Measurements from ENCODE around the gene CACFD1.

The CACFD1 gene

DNA sequence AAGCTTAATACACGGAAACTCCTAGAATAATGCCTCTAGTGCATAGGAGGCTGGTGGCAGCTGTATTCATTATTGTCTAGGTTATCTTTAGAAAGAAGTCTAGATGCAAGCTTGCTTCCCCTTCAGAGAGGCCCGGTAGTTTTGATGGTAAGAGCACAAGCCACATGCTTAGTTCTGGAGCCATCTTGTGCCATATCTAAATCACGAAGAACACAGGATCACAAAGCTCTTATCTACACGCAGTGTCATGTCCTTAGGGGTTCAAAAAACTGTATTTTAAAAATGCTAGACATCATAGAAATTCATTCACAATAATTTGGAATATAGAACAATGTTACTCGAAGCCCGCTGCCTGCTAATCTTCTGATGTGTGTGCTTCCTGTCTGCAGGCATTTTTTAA is 6.2 kb downstream of the CACFD1 start:
- no peak for DNase-seq

DNA sequence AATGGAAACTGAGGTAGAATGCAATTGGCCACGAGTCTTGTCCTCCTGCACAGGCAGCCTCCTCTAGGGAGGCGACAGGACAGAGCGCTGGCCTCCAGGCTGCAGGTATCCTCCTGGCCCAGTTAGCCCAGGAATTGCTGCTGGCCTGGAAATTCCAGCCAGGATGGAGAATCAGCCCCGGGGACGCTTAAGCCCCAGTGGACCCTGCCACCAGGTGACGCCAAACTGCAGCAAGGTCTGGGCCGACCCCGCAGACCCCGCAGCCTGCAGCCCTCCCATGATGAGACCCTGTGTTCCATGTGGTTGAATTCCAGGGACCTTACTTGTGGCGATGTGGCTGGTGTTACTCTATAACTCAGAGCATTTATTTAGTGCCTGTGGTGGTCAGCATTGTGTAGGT is 7.3 kb downstream of the CACFD1 start:
- no peak for DNase-seq

DNA sequence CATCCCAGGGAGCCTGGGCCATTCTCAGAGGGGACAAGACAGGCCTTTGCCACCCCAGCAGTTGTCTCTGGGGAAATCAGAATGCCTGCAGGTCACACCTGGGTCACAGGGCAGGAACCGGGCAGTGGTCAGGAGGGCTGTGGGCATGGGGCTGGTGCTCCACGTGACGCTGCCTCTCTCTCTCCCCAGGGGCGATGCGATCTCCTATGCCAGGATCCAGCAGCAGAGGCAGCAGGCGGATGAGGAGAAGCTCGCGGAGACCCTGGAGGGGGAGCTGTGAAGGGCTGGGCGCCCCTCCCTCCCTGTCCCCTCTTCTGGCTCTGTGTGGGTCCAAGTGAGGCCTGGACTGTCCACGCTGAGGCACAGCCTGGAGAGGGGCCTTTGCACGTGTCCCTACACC is 8.6 kb downstream of the CACFD1 start:
- DNase-seq = no peak

DNA sequence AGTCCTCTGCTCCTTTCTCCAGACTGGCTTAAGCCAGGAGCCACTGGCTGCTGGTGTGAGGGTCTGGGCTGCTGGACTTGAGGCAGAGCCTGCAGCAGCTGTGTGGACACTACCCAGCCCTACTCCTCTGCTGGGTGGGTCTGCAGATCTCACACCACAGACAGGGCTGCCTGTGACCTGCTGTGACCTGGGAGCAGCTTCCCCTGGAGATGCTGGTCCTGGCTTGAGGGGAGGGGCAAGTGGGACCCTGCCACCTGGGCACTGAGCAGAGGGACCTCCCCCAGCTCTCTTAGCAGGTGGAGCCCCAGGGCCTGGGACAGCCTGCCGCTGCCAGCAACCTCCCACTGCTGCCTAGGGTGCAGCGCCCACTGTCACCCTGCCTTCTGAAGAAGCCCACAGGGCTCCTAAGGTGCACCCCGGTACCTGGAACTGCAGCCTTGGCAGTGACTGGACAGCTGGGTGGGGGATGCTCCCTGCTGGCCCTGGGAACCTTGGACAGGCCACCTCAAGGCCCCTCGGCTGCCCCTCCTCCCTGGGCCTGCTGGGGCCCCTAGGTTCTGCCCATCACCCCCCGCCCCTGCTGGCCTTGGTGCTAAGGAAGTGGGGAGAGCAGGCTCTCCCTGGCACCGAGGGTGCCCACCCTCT is 9.1 kb downstream of the CACFD1 start:
- DNase-seq = no peak

DNA sequence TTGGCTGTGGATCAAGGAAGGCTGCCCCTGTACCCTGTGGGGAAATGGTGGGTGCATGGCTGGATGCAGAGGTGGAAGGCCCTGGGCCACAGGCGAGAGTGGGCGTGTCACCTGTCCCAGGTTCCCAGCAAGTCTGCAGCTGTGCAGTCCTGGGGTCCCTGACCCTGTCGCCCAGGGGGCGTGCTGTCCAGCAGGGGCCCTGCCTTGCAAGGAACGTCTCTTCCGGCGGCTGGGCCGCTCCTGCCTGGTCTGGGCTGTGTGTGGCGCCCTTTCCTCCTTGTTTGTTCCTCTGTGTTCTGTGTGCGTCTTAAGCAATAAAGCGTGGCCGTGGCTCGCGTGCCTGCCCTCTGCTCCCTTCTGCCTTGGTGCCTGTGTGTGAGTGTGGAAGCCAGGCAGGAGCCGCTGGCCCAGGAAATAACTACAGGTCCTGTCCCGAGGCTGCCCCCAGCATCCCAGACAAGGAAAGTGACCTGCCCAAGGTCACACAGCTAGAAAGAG is 10.7 kb downstream of the CACFD1 start:
- no peak for DNase-seq

DNA sequence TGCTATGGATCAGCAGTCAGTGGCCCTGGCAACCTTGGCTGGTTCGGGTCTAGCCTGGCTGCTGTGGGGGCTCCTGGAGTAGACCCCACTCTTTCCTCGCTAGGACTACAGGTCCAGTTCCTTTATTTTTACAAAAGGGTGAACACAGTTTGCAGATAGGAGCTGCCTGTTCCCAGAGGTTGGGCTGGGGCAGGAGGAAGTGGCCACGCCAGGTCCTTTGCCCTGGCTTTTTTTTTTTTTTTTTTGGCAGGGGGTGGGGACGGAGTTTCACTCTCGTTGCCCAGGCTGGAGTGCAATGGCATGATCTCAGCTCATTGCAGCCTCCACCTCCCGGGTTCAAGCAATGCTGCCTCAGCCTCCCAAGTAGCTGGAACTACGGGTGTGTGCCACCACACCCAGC is 11.2 kb downstream of the CACFD1 start:
- no peak for DNase-seq

DNA sequence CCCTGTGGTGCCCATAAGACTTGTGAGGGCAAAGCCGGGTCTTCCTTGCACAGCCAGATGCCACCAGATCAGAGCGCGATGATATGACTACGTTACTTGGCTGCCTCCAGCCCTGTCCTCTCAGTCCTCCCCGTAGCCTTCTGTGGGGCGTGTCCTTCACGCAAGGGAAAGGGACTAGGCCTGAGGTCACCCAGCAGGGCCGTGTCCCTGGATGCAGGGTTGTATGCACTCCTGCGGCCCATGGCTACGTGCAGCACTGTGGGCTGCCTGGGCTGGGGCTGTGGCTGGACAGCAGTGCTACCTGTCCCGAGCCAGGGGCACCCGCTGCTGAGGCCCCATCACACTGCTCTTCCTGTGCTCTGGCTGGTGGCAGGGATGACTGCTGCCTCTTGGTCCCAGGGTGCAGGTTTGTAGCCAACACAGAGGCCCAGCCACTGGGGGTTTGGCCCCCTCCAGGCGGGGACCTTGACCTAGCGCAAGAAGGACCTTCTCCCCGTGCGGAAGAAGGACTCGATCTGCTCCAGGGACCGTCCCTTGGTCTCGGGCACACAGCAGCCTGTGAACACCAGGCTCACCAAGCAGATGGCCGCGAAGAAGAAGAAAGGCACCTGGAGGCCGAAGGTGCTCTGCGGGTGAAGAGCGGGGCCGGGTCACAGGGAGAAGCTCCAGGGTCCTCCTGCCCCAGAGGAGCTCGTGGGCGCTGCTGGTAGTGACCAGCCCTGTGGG is 11.9 kb downstream of the CACFD1 start:
- no peak for DNase-seq

DNA sequence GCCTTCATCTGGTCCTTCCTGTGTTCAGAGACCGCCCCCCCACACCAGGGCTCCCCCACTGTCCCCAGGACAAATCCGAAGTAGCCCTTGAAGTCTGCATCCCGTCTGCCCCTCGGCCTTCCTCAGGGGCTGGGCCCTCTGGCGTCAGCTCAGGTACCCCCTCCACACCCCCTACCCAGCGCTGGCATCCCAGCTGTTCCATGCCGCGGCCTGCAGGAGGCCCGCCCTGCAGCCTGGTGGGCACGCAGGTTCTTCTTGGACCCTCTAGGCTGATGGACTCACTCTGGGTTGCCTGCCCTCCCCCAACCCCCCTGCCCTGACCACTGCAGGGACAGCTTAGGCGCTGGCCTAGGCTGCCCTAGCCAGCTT is 12.5 kb downstream of the CACFD1 start:
- no peak for DNase-seq

DNA sequence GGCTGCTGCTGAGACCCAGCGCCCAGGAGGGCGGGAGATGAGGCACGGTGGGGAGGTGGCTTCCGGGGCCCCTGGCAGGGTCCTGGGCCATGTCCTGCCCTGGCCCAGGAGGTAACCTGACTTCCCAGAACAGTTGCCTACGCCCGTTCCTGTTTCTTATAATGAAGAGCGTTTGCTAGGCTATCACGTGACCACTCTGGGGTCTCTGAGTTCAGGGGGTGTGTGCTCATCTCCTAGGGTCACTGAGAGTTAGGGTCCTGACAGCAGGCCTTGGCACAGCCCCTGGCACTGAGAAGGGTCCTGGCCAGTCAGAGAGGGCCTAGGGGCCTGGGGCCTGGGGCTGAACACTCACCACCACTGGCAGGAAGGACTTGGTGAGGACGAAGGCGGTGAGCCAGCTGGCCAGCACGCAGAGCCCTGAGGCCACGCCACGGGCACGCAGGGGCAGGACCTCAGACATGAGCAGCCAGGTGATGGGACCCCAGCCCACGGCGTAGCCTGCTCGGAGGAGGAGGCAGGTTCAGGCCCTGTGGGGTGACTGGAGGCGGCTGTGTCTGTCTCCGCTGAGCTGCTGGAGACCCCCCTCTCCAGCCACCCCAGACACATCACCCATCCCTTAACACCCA is 13.1 kb downstream of the CACFD1 start:
- DNase-seq = no peak

DNA sequence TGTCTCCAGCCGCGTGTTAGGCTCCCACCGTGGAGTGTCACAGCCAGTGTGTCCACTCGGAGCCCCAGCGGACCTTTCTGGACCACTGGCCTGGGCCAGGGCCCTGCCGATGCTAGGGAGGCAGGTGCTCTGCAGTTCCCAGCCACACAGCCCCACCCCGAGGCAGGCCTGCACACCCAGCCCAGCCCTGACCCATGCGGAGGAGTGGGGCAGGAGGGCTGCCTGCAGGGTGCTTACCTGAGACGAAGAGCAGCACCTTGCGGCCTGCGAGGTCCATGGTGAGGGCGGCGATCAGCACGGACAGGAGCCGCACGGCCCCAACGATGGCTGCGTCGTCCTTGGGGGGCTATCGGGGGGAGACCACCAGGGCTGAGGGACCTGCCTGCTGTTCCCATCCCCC is 14.0 kb downstream of the CACFD1 start:
- no peak for DNase-seq

DNA sequence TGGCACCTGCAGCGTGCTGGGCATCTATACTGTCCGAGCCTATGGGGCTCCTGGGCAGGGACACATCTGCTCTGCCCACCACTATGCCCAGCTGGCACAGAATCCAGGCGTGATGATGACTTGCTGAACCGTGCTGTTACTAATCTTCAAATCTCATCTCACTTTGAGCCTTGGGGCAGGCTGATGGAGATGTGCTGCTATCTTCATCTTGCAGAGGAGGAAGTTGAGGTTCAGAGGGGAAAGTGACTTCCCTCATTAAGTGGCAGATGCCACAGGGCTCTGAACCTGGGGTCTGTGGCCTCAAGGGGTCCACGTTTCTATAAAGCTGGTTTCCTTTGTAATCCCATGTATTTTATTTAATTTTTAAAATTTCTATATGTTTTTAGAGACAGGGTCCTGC is 14.4 kb downstream of the CACFD1 start:
- no peak for DNase-seq

DNA sequence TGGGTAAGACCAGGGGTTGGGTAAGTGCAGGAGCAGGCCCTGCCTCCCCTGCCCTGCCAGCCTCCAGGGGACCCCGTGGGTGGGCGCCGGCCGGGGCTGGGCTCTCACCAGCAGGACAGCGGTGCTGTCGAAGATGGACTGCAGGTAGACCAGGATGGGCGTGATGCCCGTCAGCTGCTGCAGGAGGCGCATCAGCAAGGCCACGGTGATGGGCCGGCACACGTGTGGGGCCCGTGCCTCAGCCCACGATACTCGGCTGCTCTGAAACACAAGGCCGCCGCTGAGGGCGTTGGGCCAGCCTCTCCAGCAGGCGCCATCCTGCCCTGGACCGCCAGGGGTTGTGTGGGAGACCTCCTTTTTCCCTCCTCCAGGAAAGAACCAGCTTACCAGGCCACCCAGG is 15.1 kb downstream of the CACFD1 start:
- no peak for DNase-seq

DNA sequence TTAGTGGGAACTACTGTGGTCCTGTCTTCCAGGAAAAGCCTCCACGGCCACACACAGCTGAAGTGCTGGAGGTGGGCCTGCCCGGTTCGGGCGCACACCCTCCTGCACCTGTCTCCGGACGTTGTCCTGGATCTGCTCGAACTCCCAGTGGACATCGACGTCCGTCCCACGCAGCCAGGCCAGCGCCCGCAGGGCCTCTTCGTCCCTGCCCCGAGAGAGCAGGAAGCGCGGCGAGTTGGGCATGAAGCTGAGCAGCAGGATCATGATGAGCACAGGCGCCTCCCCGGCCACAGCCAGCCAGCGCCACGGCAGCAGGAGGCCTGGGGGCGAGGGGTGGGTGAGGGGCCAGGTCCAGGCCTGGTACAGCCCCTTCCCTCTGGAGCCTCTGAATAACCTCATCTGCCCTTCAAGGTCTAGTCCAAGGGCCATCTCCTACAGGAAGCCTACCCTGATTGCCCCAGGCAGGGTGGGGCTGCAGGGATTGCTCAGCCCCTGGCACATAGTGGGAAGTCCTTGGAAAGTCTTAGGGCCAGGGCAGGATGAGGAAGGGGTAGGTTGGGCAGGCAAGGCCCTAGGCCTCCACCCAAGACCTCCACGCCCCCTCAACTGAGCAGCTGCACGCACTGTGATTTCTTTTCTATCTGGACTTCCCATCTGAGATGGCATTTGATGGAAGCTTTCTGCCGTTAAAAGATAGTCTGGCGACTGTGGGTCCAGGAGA is 15.7 kb downstream of the CACFD1 start:
- no peak for DNase-seq

DNA sequence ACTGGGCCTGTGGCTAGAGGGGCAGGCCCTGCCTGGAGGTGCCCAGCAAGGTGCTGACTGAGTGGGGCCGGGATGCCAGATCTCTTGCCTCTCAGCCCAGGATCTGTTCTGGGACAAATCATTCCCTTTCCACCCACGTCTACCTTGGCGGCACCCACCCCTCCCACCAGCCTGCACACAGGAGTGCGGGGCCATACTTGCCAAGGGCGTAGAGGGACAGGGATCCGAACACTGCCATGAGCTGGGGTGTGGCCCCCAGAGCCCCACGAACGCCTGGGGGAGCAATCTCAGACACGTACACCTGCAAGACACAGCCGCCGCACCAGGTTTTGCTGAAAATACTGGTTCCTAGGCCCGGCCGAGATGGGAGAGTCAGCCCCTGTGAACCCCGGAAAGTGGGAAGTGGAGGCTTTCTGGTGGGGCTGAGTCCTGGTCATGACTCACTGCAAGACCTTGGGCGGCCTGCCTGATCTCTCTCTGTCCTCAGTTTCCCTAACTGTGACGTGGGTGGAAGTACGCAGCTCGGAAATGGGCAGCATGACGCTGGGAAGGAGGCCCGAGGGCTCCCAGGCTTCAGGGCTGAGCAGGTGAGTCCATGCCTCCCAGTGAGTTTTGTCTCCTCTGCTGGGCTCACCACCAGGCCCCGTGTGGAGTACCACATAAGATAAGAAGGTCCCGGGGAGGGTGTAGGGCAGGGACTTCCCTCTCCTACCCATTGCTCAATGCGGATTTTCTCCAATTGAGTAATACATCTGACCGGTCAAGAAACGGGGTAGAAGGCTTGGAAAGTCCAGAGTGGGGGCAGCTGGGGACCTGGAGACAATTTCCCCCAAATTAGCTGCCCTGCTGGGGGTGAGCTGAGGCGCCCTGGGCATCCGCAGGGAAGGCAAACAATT is 16.5 kb downstream of the CACFD1 start:
- no peak for DNase-seq

DNA sequence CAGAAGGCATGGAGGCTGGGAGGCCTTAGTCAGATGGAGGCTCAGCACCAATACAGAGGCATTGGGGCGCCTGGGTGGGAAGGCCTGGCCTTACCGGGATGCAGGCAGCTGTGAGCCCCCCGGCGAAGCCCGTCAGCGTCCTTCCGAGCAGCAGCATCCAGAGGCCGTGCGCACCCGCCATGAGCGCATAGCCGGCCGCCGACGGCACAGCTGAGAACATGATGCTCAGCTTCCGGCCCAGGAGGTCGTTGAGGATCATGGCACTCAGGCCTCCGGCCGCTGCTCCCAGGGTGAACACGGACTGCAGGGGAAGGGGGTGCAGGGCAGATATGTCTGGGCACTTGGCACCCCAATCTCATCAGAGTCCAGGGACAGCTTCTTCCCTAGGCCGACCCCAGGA is 17.2 kb downstream of the CACFD1 start:
- DNase-seq = no peak

DNA sequence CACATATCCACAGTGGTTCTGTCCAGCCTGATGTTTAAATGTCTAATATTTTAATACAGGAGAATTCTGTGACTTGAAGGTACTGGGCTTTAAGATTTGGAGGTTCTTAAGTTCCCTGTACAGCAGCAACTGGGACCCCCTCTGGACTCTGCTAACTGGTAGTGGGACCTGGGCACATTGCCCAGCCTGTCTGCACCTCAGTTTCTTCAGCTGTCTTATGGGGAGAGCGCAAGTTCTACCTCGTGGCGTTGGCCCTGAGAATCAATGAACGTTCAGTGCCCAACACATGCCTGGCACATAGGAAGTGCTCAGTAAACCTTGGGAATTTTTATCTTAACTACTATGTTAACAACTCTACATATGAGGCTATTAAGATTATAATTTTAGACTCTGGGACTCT is 17.7 kb downstream of the CACFD1 start:
- no peak for DNase-seq

DNA sequence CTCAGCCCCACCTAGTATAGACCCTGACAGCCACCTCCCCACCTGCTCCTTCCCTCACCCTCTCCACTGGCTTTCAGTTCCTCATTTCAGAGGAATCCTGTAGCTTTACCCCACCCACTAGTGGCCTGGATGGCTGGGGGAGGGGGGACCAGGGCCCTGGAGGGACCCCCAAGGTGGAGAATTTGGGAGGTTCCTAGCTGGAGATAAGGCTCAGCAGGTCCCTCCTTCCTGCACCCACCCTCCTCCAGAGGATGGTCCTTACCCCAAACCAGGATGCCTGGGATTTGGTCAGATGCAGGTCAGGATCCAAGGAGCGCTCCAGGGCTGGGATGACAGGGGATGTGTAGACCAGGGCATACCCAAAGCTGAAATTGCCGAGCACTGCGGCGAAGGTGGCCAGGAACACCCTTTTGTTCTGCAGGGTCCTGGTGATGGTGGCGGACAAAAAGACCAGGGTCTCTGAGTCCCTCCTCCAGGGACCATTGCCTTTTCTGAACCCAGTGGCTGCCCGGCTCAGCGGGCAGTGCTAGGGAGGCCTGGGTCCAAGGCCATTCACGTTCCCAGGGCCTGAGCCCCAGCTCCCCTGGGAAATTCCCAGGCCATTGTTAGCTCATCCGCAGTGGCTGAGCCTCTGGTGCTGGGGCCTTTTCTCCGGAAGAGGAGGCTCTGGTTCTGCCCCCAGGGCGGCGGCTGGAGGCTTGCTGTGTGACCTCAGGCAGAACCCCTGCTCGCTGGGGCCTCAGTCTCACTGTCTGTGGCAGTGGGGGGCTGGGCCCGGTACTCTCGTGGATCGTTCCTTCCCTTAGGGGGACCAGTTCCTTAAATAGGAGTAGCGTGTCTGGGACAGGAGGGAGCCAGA is 18.4 kb downstream of the CACFD1 start:
- DNase-seq = no peak

DNA sequence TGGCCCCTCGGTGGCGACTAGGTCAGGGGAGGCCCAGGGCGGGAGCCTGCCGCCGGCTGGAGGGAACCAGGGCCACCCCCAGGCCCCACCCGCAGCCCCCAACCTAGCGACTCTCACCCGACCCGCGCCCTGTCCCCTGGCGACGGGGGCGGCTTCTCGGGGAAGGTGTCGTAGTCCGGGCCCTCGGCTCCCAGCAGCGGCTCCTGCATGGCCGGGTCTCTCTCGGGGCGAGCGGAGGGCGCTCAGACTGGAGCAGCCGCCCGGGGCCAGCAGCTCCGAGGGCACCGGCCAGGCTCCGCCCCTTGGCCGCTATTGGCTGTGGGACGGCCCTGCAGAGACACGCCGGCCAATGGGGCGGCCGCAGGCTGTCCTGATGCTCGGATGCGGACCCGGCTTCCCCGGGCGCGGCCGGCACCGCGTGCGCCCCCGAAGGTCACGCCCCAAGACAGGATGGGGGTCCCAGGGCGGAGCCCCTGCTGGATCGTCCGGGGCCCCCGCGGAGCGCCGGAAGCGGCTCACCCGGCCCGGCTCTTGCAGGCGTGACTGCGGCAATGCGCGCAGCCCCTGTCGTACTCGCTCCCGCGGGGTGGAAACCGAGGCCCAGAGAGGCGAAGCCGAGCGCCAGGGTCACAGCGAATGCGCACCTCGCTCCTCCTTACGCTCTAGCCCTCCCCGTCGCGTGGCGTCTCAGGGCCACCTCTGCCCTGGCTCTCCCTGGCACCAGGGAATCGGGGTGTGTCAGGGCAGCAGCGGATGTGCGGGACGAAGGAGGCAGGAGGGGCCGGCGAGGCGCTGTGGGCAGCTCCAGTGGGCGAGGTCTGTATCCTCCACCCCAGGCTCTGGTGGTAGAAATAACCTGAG is 19.3 kb downstream of the CACFD1 start, which contains the start of gene SLC2A6:
Gene SLC2A6 (minus strand): TSS at position 249 of the 861 bp plus-strand sequence. CDS start 40 bp downstream, at position 209.
- peak; percentile 89 for DNase-seq

DNA sequence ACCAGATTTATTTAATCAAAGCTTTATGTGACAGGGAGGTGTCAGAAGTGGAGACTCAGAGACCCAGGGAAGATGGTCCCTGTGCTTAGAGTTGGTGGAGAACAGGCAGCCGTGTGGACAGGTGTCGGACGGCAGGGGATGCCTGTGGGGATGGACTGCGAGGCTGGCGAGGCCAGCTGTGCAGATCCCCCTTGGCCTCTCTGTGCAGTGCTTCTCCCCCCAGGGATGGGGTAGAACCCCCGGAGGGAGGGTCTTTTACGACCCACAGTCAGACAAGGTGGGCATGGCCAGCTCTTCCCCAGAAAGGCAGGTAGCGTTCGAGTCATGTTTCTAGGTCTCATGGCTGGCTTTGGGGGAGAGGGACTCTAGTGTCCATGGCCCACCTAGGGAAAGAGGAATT is 23.8 kb downstream of the CACFD1 start:
- no peak for DNase-seq

DNA sequence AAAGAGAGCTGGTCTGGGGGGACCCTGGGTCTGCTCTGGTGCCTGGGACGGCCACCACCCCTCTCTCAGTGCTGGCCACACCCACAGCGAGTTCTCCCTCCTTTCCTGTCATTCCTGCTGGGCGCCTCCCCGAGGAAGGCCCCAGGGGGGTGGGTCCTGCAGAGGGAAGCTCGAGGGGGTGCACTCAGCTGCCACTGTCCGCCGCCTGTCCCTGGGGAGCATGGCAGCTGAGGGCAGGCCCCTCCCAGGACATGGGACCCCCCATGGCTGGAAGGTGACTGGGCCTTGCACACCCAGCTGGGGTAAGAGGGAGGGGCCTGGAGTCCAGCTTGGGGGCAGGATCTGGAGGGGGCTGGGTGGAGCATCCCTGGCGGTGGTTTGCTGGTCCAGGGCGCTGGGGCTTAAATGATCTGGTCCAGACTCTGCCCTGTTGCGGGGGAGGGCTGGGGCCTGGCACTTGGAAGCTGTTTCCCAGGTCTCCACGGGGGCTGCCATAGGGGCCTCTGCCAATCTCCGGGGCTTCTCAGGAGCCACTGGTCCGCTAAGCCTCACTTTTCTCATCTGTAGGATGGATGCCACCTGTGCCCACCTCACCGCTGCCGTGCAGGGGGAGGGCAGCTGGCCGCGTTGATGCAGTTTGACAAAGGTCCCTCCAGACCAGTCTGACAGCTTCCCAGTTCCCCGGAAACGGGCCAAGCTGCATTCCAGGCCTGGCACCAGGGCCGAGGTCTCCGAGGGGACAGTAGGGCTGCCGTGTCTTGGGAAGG is 25.1 kb downstream of the CACFD1 start:
- no peak for DNase-seq
